Endothelial cell of umbilical vein (primary cell): Measurements from ENCODE around the gene ARV1. TPM values are rescaled to one million over a fixed set of nuclear protein-coding genes. Genes with fewer than 3 reads are reported as not detected.
A peak's percentile ranks its signal among the peaks of the same experiment; 100 is the strongest.

ENCODE experiments used
- BruUV-seq: library from RNA; stranded (reverse); fragments of 400-500 nt; replicated peaks from 2 replicates; lab custom pipeline; 2021; lab: Mats Ljungman, UMichigan
- CTCF ChIA-PET: fragments of 300-600, 350-600 bp; sonication (Branson Sonifier 250); formaldehyde crosslinking; loops from one replicate; lab custom pipeline; 2021; ENCODE audit warnings: antibody characterized with exemption, inconsistent platforms; lab: Charles Lee
- POLR2A ChIA-PET: fragments of 300-600, 350-600 bp; sonication (Branson Sonifier 250); formaldehyde crosslinking; loops from one replicate; lab custom pipeline; 2021; ENCODE audit warnings: antibody characterized with exemption, inconsistent platforms; lab: Charles Lee
- DNase-seq: peaks from one replicate; pipeline ENCODE4 v3.0.0-alpha.2; 2011; ENCODE audit warnings: low read depth, low spot score
- FAIRE-seq: peaks from 2 replicates; lab custom pipeline; 2011; peaks lifted over from hg19 to GRCh38; lab: Jason Lieb, UNC
- H2AFZ ChIP-seq: 2 replicates; pipeline ENCODE4 v1.6.0; 2012; ENCODE audit warnings: low read depth, low read length, control low read depth, inconsistent platforms
- H3K27ac ChIP-seq: 2 replicates; pipeline ENCODE4 v1.5.1; 2011; ENCODE audit warnings: low read depth, mild to moderate bottlenecking, control low read depth, low read length, moderate library complexity; ENCODE audit not compliant: insufficient read depth
- H3K27me3 ChIP-seq, 2 experiments: 2 replicates each; pipeline versions ENCODE4 v1.6.0 to v1.6.1; 2011; ENCODE audit warnings: low read length in 2 of 2, mixed read lengths in 1 of 2; ENCODE audit not compliant: control insufficient read depth in 2 of 2, insufficient read depth in 2 of 2
- H3K36me3 ChIP-seq, 2 experiments: 2 replicates in 1 of 2; 3 replicates in 1 of 2; pipeline ENCODE4 v1.5.1; 2011; ENCODE audit warnings: low read length in 2 of 2, mild to moderate bottlenecking in 1 of 2, moderate library complexity in 1 of 2; ENCODE audit not compliant: control insufficient read depth in 2 of 2, insufficient read depth in 2 of 2; ENCODE audit errors: extremely low read depth in 1 of 2
- H3K4me1 ChIP-seq: 3 replicates; pipeline ENCODE4 v1.5.1; 2011; ENCODE audit warnings: mild to moderate bottlenecking, low read length; ENCODE audit not compliant: control insufficient read depth, insufficient read depth; ENCODE audit errors: extremely low read depth
- H3K4me2 ChIP-seq: 2 replicates; pipeline ENCODE4 v1.6.1; 2011; ENCODE audit warnings: low read length, control low read depth, mixed read lengths; ENCODE audit not compliant: insufficient read depth
- H3K4me3 ChIP-seq, 3 experiments: fragments of 200-600 bp in 1 of 3; sonication (generic), shearing (Covaris generic) in 1 of 3; replicated peaks in 1 of 3; 2 replicates each; pipeline ENCODE4 v1.5.1; 2011 to 2016; ENCODE audit warnings: control low read depth in 3 of 3, low read length in 3 of 3, mild to moderate bottlenecking in 2 of 3, inconsistent platforms in 1 of 3, low read depth in 1 of 3, moderate library complexity in 1 of 3; ENCODE audit not compliant: insufficient read depth in 1 of 3
- H3K79me2 ChIP-seq: 2 replicates; pipeline ENCODE4 v1.6.0; 2012; ENCODE audit warnings: low read length, inconsistent platforms; ENCODE audit not compliant: control insufficient read depth, insufficient read depth
- H3K9ac ChIP-seq: replicated peaks from 2 replicates; pipeline ENCODE3; 2011; ENCODE audit warnings: low read length, control low read depth; ENCODE audit not compliant: insufficient read depth; ENCODE audit errors: extremely low read depth
- H3K9me1 ChIP-seq: replicated peaks from 3 replicates; pipeline ENCODE4 v1.6.0; 2011; ENCODE audit warnings: mild to moderate bottlenecking, low read length; ENCODE audit not compliant: control insufficient read depth, insufficient read depth; ENCODE audit errors: extremely low read depth
- H3K9me3 ChIP-seq: replicated peaks from 2 replicates; pipeline ENCODE4 v1.5.1; 2012; ENCODE audit warnings: low read length, inconsistent platforms; ENCODE audit not compliant: control insufficient read depth, insufficient read depth
- H4K20me1 ChIP-seq: replicated peaks from 2 replicates; pipeline ENCODE3; 2011; ENCODE audit warnings: mild to moderate bottlenecking, low read length; ENCODE audit not compliant: control insufficient read depth, insufficient read depth; ENCODE audit errors: extremely low read depth
- EZH2 ChIP-seq: IDR thresholded peaks from 2 replicates; pipeline ENCODE4 v1.6.1; 2012; ENCODE audit warnings: borderline replicate concordance, low read depth, mild to moderate bottlenecking, moderate library complexity, low read length, inconsistent platforms; ENCODE audit not compliant: severe bottlenecking
- FOS ChIP-seq: IDR thresholded peaks from 2 replicates; pipeline ENCODE4 v1.6.1; 2011; ENCODE audit warnings: mild to moderate bottlenecking, low read length, moderate library complexity, borderline replicate concordance; ENCODE audit not compliant: insufficient read depth
- GATA2 ChIP-seq: IDR thresholded peaks from 2 replicates; pipeline ENCODE4 v1.7.0; 2011; ENCODE audit warnings: low read depth, mild to moderate bottlenecking, moderate library complexity, mixed read lengths, low read length; ENCODE audit not compliant: insufficient read length, insufficient read depth
- JUN ChIP-seq: IDR thresholded peaks from 2 replicates; pipeline ENCODE4 v1.6.1; 2011; ENCODE audit warnings: borderline replicate concordance, low read depth; ENCODE audit not compliant: insufficient read length, insufficient read depth
- MAX ChIP-seq: IDR thresholded peaks from 2 replicates; pipeline ENCODE4 v1.6.1; 2011; ENCODE audit not compliant: insufficient read depth, insufficient read length
- MYC ChIP-seq: IDR thresholded peaks from one replicate; pipeline ENCODE4 v1.6.1; 2011; ENCODE audit warnings: mild to moderate bottlenecking, low read depth, low read length
- POLR2A ChIP-seq: IDR thresholded peaks from 2 replicates; pipeline ENCODE4 v1.6.1; 2012; ENCODE audit warnings: low read depth, mild to moderate bottlenecking, control low read depth, low read length
- POLR2AphosphoS5 ChIP-seq: IDR thresholded peaks from 2 replicates; pipeline ENCODE4 v1.6.1; 2012; ENCODE audit warnings: low read depth, mild to moderate bottlenecking, control low read depth, low read length, moderate library complexity; ENCODE audit not compliant: insufficient read depth
- dilution Hi-C: fragments of 300-500 bp; cut with MboI; formaldehyde crosslinking; loops from one replicate; pipeline ENCODE4 v1.15.0; 2019; ENCODE audit warnings: low sequenced_read_pairs; ENCODE audit not compliant: extremely low pct_ligation_motif_present
- intact Hi-C: fragments of 100-400 bp; cut with micrococcal nuclease; formaldehyde crosslinking; loops from one replicate; pipeline ENCODE4 v1.10.0; 2022
- polyA plus RNA-seq, 4 experiments: library from polyadenylated mRNA; depleted of rRNA in 3 of 4; stranded (reverse) in 3 of 4; unstranded in 1 of 4; fragments of >200 nt; gene quantifications; 2 replicates each; pipeline versions ENCODE4 v1.2.1 to v1.2.3, GENCODE V29; 2011 to 2012; ENCODE audit warnings: missing spikeins in 1 of 4
- total RNA-seq: library from RNA; stranded (reverse); gene quantifications from 2 replicates; pipeline ENCODE4 v1.2.3, GENCODE V29; 2021

ARV1 gene
- total and polyA plus RNA-seq, 2 donors (not counting 3 experiments of a cell fraction or from before 2014, with no cell fraction given): 10.7 to 14.0 TPM

- ChIA-PET CTCF (interaction anchor here (1.0 kb wide), 1 partner anchor 18 kb away, joined by 3 read pairs; no protein-coding TSS in a partner anchor), POLR2A (no interaction called here)
- Histone ChIP-seq H3K36me3 (no peaks in the 10 kb centered on the region), H3K9me1 (no peaks in the 10 kb centered on the region), H4K20me1 (no peaks in the 10 kb centered on the region), H3K4me3 (no peak overlapping the region), H3K4me1 (peaks cover 13% of the 10 kb centered on the region), H2AFZ (no peak overlapping the region), H3K9ac (no peak overlapping the region), H3K4me2 (no peak overlapping the region), H3K27me3 (peaks cover 0 to under 1% of the 10 kb centered on the region in 2 experiments), H3K9me3 (no peaks in the 10 kb centered on the region), H3K27ac (no peak overlapping the region), H3K79me2 (no peaks in the 10 kb centered on the region)
- dilution Hi-C loops (no loop called here), intact Hi-C loops (loop anchor here (10.0 kb wide), 1 partner anchor 302 kb away; the partner anchor contains the start of genes EXOC8 and SPRTN)
- FAIRE-seq: no peak
- DNase-seq: peak; percentile 12
- no TSS peak for BruUV-seq
- TF ChIP-seq MYC (no peak), MAX (peak; percentile 29)
Observed at GRCh38 chr1:231032963-231033362, 54.1 kb downstream of the ARV1 start.

- Histone ChIP-seq H3K4me1 (peaks cover 11% of the 10 kb centered on the region), H2AFZ (no peak overlapping the region), H3K9ac (no peak overlapping the region), H3K9me1 (no peaks in the 10 kb centered on the region), H3K36me3 (no peaks in the 10 kb centered on the region), H3K4me2 (no peak overlapping the region), H3K4me3 (no peak overlapping the region), H4K20me1 (no peaks in the 10 kb centered on the region), H3K79me2 (no peaks in the 10 kb centered on the region), H3K9me3 (no peaks in the 10 kb centered on the region), H3K27me3 (peaks cover 4 to 15% of the 10 kb centered on the region in 2 experiments), H3K27ac (no peak overlapping the region)
- dilution Hi-C loops (no loop called here), intact Hi-C loops (loop anchor here (10.0 kb wide), 1 partner anchor 299 kb away; the partner anchor contains the start of genes EXOC8 and SPRTN)
- CTCF ChIA-PET: no interaction called here
- FAIRE-seq: no peak
- no peak for TF ChIP-seq POLR2A
- TF ChIP-seq EZH2: no peak
- TF ChIP-seq POLR2AphosphoS5: no peak
- no peak for TF ChIP-seq FOS
- TF ChIP-seq JUN: no peak
- TF ChIP-seq GATA2: no peak
- TF ChIP-seq MYC: no peak
- TF ChIP-seq MAX: no peak
- POLR2A ChIA-PET: no interaction called here
- BruUV-seq: no TSS peak
- DNase-seq: no peak
Observed at GRCh38 chr1:231035799-231036198, 56.9 kb downstream of the ARV1 start.
